ENCODE results near the gene MOG.

DNA sequence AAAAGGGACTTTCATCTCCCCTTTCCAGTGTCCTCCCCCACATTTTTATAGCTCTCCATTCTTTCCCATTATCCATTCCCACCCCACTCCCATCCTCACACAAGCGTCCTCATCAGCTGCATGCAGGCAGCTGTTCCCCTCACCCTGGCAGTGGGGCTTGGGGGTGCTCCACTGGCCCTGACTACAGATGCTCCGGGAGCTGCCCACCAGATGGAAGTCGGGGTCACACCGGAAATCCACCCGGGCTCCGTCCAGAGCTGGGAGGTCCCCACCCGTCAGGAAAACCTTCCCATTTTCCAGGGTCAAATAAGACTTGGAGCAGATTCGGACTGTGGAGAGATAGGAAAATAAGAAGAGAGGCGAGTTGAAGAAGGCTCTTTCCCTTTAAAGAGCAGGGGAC lies 26.6 kb upstream of the MOG start:
- TF ChIP-seq, protein P1, sequence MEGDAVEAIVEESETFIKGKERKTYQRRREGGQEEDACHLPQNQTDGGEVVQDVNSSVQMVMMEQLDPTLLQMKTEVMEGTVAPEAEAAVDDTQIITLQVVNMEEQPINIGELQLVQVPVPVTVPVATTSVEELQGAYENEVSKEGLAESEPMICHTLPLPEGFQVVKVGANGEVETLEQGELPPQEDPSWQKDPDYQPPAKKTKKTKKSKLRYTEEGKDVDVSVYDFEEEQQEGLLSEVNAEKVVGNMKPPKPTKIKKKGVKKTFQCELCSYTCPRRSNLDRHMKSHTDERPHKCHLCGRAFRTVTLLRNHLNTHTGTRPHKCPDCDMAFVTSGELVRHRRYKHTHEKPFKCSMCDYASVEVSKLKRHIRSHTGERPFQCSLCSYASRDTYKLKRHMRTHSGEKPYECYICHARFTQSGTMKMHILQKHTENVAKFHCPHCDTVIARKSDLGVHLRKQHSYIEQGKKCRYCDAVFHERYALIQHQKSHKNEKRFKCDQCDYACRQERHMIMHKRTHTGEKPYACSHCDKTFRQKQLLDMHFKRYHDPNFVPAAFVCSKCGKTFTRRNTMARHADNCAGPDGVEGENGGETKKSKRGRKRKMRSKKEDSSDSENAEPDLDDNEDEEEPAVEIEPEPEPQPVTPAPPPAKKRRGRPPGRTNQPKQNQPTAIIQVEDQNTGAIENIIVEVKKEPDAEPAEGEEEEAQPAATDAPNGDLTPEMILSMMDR (conservative IDR thresholded peaks at IDR 0.05; ENCODE audit: low read depth in 2 of 2) = no peak
- TF ChIP-seq EZH2 (IDR thresholded peaks at IDR 0.05; ENCODE audit: low read depth, unreplicated experiment) (no peak), POLR2AphosphoS5 (IDR thresholded peaks at IDR 0.05; ENCODE audit: low read depth) (no peak), JUNB (IDR thresholded peaks at IDR 0.05; ENCODE audit: unreplicated experiment) (no peak), EZH2phosphoT487 (IDR thresholded peaks at IDR 0.05; ENCODE audit: unreplicated experiment) (no peak), CREB1 (CRISPR knock-in tag; IDR thresholded peaks at IDR 0.05; ENCODE audit: low read depth) (no peak), STAT1 (IDR thresholded peaks at IDR 0.05; ENCODE audit: unreplicated experiment) (no peak), ZNF331 (CRISPR knock-in tag; IDR thresholded peaks at IDR 0.05; ENCODE audit: low read depth) (no peak), ZNF114 (CRISPR knock-in tag; IDR thresholded peaks at IDR 0.05) (no peak), NANOG (IDR thresholded peaks at IDR 0.05; ENCODE audit: borderline replicate concordance) (no peak)
- TF ChIP-seq, protein P2, sequence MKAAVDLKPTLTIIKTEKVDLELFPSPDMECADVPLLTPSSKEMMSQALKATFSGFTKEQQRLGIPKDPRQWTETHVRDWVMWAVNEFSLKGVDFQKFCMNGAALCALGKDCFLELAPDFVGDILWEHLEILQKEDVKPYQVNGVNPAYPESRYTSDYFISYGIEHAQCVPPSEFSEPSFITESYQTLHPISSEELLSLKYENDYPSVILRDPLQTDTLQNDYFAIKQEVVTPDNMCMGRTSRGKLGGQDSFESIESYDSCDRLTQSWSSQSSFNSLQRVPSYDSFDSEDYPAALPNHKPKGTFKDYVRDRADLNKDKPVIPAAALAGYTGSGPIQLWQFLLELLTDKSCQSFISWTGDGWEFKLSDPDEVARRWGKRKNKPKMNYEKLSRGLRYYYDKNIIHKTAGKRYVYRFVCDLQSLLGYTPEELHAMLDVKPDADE (IDR thresholded peaks at IDR 0.05) = no peak
- TF ChIP-seq, protein P3, sequence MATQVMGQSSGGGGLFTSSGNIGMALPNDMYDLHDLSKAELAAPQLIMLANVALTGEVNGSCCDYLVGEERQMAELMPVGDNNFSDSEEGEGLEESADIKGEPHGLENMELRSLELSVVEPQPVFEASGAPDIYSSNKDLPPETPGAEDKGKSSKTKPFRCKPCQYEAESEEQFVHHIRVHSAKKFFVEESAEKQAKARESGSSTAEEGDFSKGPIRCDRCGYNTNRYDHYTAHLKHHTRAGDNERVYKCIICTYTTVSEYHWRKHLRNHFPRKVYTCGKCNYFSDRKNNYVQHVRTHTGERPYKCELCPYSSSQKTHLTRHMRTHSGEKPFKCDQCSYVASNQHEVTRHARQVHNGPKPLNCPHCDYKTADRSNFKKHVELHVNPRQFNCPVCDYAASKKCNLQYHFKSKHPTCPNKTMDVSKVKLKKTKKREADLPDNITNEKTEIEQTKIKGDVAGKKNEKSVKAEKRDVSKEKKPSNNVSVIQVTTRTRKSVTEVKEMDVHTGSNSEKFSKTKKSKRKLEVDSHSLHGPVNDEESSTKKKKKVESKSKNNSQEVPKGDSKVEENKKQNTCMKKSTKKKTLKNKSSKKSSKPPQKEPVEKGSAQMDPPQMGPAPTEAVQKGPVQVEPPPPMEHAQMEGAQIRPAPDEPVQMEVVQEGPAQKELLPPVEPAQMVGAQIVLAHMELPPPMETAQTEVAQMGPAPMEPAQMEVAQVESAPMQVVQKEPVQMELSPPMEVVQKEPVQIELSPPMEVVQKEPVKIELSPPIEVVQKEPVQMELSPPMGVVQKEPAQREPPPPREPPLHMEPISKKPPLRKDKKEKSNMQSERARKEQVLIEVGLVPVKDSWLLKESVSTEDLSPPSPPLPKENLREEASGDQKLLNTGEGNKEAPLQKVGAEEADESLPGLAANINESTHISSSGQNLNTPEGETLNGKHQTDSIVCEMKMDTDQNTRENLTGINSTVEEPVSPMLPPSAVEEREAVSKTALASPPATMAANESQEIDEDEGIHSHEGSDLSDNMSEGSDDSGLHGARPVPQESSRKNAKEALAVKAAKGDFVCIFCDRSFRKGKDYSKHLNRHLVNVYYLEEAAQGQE (IDR thresholded peaks at IDR 0.05; ENCODE audit: unreplicated experiment) = no peak
- TF ChIP-seq, protein P4, sequence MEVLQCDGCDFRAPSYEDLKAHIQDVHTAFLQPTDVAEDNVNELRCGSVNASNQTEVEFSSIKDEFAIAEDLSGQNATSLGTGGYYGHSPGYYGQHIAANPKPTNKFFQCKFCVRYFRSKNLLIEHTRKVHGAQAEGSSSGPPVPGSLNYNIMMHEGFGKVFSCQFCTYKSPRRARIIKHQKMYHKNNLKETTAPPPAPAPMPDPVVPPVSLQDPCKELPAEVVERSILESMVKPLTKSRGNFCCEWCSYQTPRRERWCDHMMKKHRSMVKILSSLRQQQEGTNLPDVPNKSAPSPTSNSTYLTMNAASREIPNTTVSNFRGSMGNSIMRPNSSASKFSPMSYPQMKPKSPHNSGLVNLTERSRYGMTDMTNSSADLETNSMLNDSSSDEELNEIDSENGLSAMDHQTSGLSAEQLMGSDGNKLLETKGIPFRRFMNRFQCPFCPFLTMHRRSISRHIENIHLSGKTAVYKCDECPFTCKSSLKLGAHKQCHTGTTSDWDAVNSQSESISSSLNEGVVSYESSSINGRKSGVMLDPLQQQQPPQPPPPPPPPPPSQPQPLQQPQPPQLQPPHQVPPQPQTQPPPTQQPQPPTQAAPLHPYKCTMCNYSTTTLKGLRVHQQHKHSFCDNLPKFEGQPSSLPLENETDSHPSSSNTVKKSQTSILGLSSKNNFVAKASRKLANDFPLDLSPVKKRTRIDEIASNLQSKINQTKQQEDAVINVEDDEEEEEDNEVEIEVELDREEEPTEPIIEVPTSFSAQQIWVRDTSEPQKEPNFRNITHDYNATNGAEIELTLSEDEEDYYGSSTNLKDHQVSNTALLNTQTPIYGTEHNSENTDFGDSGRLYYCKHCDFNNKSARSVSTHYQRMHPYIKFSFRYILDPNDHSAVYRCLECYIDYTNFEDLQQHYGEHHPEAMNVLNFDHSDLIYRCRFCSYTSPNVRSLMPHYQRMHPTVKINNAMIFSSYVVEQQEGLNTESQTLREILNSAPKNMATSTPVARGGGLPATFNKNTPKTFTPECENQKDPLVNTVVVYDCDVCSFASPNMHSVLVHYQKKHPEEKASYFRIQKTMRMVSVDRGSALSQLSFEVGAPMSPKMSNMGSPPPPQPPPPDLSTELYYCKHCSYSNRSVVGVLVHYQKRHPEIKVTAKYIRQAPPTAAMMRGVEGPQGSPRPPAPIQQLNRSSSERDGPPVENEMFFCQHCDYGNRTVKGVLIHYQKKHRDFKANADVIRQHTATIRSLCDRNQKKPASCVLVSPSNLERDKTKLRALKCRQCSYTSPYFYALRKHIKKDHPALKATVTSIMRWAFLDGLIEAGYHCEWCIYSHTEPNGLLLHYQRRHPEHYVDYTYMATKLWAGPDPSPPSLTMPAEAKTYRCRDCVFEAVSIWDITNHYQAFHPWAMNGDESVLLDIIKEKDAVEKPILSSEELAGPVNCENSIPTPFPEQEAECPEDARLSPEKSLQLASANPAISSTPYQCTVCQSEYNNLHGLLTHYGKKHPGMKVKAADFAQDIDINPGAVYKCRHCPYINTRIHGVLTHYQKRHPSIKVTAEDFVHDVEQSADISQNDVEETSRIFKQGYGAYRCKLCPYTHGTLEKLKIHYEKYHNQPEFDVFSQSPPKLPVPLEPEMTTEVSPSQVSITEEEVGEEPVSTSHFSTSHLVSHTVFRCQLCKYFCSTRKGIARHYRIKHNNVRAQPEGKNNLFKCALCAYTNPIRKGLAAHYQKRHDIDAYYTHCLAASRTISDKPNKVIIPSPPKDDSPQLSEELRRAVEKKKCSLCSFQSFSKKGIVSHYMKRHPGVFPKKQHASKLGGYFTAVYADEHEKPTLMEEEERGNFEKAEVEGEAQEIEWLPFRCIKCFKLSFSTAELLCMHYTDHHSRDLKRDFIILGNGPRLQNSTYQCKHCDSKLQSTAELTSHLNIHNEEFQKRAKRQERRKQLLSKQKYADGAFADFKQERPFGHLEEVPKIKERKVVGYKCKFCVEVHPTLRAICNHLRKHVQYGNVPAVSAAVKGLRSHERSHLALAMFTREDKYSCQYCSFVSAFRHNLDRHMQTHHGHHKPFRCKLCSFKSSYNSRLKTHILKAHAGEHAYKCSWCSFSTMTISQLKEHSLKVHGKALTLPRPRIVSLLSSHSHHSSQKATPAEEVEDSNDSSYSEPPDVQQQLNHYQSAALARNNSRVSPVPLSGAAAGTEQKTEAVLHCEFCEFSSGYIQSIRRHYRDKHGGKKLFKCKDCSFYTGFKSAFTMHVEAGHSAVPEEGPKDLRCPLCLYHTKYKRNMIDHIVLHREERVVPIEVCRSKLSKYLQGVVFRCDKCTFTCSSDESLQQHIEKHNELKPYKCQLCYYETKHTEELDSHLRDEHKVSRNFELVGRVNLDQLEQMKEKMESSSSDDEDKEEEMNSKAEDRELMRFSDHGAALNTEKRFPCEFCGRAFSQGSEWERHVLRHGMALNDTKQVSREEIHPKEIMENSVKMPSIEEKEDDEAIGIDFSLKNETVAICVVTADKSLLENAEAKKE (CRISPR knock-in tag; IDR thresholded peaks at IDR 0.05) = no peak
